Mammary epithelial cell (primary cell): Measurements from ENCODE around the gene GLIPR1L1.

Experiments
- EZH2 ChIP-seq: IDR thresholded peaks from 2 replicates; pipeline ENCODE4 v1.6.1; 2012; ENCODE audit warnings: low read length, inconsistent platforms, borderline replicate concordance
- TF ChIP-seq, protein P1 (sequence below), 2 donors: IDR thresholded peaks in 1 of 2; conservative IDR thresholded peaks in 1 of 2; 2 replicates each; pipeline ENCODE4 v1.5.1; 2011 to 2012; ENCODE audit warnings: inconsistent platforms in 2 of 2, low read length in 2 of 2, mild to moderate bottlenecking in 2 of 2, control low read depth in 1 of 2, low read depth in 1 of 2; ENCODE audit not compliant: insufficient read depth in 1 of 2; ENCODE audit errors: extremely low read depth in 1 of 2

DNA sequence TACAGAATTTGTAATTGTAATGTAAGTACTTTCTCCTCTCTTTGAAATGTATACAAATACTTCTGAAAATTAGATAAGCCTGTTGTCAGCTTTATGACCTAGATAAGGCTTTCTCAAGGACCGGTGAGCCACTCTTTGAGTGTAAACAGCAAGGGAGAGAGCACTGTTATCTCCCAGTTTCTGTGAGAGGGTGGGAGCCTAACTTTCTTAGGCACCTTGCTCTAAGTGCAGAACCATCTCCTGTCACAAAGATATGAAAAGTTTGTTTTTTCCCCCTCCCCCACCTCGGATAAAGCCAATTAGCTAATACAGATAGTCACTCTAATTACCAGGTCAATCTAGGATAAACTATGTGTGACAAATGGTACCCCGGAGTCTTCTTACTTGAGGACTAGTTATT is 40.1 kb upstream of the GLIPR1L1 start:
- TF ChIP-seq, protein P1, sequence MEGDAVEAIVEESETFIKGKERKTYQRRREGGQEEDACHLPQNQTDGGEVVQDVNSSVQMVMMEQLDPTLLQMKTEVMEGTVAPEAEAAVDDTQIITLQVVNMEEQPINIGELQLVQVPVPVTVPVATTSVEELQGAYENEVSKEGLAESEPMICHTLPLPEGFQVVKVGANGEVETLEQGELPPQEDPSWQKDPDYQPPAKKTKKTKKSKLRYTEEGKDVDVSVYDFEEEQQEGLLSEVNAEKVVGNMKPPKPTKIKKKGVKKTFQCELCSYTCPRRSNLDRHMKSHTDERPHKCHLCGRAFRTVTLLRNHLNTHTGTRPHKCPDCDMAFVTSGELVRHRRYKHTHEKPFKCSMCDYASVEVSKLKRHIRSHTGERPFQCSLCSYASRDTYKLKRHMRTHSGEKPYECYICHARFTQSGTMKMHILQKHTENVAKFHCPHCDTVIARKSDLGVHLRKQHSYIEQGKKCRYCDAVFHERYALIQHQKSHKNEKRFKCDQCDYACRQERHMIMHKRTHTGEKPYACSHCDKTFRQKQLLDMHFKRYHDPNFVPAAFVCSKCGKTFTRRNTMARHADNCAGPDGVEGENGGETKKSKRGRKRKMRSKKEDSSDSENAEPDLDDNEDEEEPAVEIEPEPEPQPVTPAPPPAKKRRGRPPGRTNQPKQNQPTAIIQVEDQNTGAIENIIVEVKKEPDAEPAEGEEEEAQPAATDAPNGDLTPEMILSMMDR (conservative IDR thresholded peaks at IDR 0.05 in 1 of 2, IDR thresholded peaks at IDR 0.05 in 1 of 2; ENCODE audit: extremely low read depth in 1 of 2, insufficient read depth in 1 of 2, low read depth in 1 of 2, low read length in 2 of 2): no peak
- TF ChIP-seq EZH2: no peak
